Right hindlimb (tissue), 1 donor: ENCODE results near the gene SLC25A4.
"Not testable (repeated sequence)": the region's sequence is repeated elsewhere in the genome, so short reads cannot be mapped to it uniquely, and the experiment has no call there.

Experiments
- DNase-seq: peaks from one replicate; pipeline ENCODE4 v3.0.0-alpha.2; 2018

The SLC25A4 gene

GRCh38 chr4:185186769-185187168 is 43.7 kb downstream of the SLC25A4 start:
- DNase-seq, result no peak

DNA sequence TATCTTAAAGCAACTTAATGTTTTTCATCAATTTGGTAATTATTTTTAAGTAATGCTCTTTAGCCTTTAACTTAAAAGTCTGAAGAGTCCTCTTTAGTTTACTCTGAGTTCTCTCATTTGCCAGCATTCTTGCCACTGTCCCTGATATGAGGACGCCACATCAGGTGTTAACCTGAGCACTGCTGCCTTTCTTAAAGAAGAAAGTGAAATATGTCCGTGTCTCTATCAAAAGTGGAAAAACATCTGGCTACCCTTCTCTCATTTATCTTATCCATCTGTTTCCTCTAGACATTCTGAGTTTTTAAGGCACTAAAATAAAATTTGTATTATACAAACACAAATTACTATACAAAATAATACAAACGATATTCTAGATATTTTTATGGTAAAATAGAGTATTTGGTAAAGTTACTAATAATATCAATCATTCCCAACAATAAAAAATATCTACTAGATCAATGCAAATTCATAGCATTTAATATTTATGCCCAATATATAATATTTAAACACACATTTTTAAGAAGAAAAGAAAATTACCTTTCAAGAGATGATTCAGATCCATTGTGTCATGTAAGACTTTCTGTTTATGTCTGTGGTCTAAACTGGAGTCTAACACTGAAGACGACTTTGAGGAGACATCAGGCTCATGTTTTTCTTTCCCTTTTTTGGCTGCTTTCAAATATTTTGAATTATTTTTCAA is 46.7 kb downstream of the SLC25A4 start:
- no peak for DNase-seq

GRCh38 chr4:185190306-185190856 is 47.3 kb downstream of the SLC25A4 start:
- no peak for DNase-seq

DNA sequence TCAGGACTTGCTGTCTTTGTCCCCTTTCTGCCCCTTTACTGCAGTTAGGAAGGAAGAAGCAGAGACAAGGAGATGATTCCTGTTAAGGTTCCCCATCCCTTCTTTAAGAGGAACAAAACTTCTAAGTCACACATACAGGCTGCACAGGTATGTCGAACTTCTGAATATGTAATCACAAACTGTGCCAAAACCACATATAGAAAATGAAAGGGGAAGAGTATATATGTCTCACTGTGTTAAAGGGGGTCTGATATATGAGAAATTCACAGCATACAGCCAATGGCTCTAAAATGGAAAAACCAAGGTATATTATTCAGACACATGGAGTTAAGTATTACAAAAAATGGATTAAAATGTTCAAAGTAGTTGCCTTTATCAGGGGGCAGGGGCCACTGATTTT is 49.0 kb downstream of the SLC25A4 start:
- no peak for DNase-seq

GRCh38 chr4:185194924-185195888 is 52.1 kb downstream of the SLC25A4 start:
- no peak for DNase-seq

GRCh38 chr4:185196437-185196836 is 53.4 kb downstream of the SLC25A4 start:
- DNase-seq, result no peak

GRCh38 chr4:185198189-185198588 is 55.1 kb downstream of the SLC25A4 start:
- not testable (repeated sequence) for DNase-seq
